GM12891 (cell line): ENCODE data around the gene CORO2B.

Source experiments
- DNase-seq: peaks from one replicate; pipeline ENCODE4 v3.0.0; 2011; ENCODE audit warnings: low spot score; ENCODE audit not compliant: insufficient read length
- FAIRE-seq: peaks from 2 replicates; lab custom pipeline; 2011; peaks lifted over from hg19 to GRCh38; lab: Jason Lieb, UNC
- PAX5 ChIP-seq: IDR thresholded peaks from 2 replicates; pipeline ENCODE4 v1.6.1; 2011; ENCODE audit warnings: low read length, moderate library complexity, mild to moderate bottlenecking; ENCODE audit not compliant: insufficient read depth, severe bottlenecking
- POLR2A ChIP-seq: IDR thresholded peaks from 2 replicates; pipeline ENCODE4 v1.6.1; 2011; ENCODE audit warnings: low read depth, low read length, control low read depth
- POLR2AphosphoS5 ChIP-seq: IDR thresholded peaks from 2 replicates; pipeline ENCODE4 v1.6.1; 2011; ENCODE audit warnings: low read depth, low read length, control low read depth
- POU2F2 ChIP-seq: IDR thresholded peaks from 2 replicates; pipeline ENCODE4 v1.6.1; 2011; ENCODE audit warnings: low read depth, mild to moderate bottlenecking, control low read depth, low read length, moderate library complexity
- SPI1 ChIP-seq: IDR thresholded peaks from 2 replicates; pipeline ENCODE4 v1.6.1; 2011; ENCODE audit warnings: low read depth, low read length, control low read depth
- TAF1 ChIP-seq: IDR thresholded peaks from 2 replicates; pipeline ENCODE4 v1.6.1; 2011; ENCODE audit warnings: low read depth, low read length, control low read depth

Gene CORO2B

GRCh38 chr15:68560501-68561113 is 18.2 kb upstream of the CORO2B start:
- DNase-seq (no peak), FAIRE-seq (no peak)
- TF ChIP-seq PAX5 (no peak), TAF1 (no peak), POLR2AphosphoS5 (no peak), POLR2A (no peak), SPI1 (no peak), POU2F2 (no peak)

GRCh38 chr15:68561171-68561900 is 17.5 kb upstream of the CORO2B start:
- FAIRE-seq (no peak), DNase-seq (no peak)
- TF ChIP-seq TAF1 (no peak), POU2F2 (no peak), SPI1 (no peak), POLR2A (no peak), POLR2AphosphoS5 (no peak), PAX5 (no peak)

GRCh38 chr15:68561901-68562300 is 16.9 kb upstream of the CORO2B start:
- DNase-seq (no peak), FAIRE-seq (no peak)
- TF ChIP-seq SPI1, result no peak
- no peak for TF ChIP-seq POLR2AphosphoS5
- TF ChIP-seq POLR2A, result no peak
- TF ChIP-seq POU2F2, result no peak
- TF ChIP-seq PAX5, result no peak
- TF ChIP-seq TAF1, result no peak

DNA sequence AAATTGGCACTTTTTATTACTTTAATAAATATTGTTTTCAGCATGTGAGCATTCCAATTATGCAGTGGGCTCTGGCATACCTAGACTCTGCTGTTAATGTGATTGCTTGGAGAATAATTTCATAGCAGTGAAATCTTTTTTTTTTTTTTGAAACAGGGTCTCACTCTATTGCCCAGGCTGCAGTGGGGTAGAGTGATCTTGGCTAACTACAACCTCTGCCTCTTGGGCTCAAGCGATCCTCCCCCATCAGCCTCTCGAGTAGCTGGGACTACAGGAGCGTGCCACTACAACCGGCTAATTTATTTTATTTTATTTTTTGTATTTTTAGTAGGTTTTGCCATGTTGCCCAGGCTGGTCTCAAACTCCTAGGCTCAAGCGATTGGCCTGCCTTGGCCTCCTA is 14.6 kb upstream of the CORO2B start:
- no peak for FAIRE-seq
- no peak for DNase-seq
- TF ChIP-seq POLR2A (no peak), PAX5 (no peak), POU2F2 (no peak), TAF1 (no peak), POLR2AphosphoS5 (no peak), SPI1 (no peak)

DNA sequence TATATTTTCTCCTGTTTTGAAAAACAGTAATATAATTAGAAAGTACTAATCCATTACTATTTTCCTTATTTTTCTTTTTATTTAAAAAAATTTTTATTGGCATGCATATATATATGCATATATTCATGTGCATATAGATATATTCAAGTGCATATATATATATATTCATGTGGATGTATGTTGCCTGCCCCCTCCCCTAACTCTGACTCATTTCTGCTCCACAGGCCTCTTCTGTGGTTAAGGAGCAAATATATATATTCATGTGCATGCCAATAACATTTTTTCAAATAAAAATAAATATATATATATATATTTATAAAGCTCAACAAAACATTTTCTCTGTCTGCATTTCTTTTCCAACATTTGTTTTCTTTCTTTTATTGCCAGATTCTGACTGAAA is 13.6 kb upstream of the CORO2B start:
- FAIRE-seq (no peak), DNase-seq (no peak)
- TF ChIP-seq PAX5 (no peak), SPI1 (no peak), POLR2AphosphoS5 (no peak), POLR2A (no peak), TAF1 (no peak), POU2F2 (no peak)

DNA sequence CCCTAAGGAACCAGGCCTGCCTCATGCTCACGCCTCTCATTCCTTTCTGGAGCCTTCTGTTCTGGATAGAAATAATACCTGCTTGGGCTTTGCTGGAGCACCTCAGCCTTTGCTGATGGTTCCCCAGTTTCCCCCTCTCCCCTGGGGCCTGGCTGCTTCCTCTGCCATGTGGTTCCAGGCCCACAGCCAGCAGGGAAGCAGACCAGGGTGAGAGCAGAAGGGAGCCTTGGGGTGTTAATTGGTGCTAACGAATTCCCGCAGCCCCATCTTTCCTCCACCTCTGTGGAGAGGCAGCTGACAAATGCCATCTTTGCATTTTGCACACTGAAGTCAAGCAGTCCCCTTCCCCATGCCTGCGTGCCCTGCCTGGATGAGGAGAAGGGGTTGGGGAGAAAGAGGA is 13.1 kb upstream of the CORO2B start:
- no peak for FAIRE-seq
- TF ChIP-seq TAF1, result no peak
- TF ChIP-seq SPI1, result no peak
- TF ChIP-seq POLR2AphosphoS5, result no peak
- DNase-seq, result no peak

- no peak for FAIRE-seq
- TF ChIP-seq PAX5 (no peak), TAF1 (no peak), POU2F2 (no peak), POLR2AphosphoS5 (no peak), SPI1 (no peak), POLR2A (no peak)
- no peak for DNase-seq
These were observed 12.3 kb upstream of the CORO2B start for GRCh38 chr15:68566377-68566954.

DNA sequence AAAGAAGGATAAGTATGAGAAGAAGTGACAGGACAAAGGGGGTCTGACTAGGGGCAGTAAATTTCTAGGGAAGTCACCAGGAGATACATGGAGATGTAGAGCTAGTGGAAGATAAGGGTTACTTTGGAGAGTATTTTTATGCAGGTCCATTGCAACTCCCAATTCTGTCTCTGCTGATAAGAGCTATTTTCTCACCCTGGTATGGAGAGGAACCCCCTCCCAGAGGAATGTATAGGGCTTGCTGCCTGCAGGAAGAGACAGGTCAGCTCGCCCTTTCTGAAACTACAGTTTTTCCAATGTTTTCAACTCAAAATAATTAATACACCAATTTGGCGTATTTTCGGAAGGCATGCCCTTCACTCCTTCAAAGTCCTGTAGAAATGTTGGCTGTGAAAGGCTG is 11.4 kb upstream of the CORO2B start:
- DNase-seq (no peak), FAIRE-seq (no peak)
- no peak for TF ChIP-seq PAX5
- no peak for TF ChIP-seq SPI1
- no peak for TF ChIP-seq POU2F2
- no peak for TF ChIP-seq TAF1
- TF ChIP-seq POLR2A, result no peak
- TF ChIP-seq POLR2AphosphoS5, result no peak

DNA sequence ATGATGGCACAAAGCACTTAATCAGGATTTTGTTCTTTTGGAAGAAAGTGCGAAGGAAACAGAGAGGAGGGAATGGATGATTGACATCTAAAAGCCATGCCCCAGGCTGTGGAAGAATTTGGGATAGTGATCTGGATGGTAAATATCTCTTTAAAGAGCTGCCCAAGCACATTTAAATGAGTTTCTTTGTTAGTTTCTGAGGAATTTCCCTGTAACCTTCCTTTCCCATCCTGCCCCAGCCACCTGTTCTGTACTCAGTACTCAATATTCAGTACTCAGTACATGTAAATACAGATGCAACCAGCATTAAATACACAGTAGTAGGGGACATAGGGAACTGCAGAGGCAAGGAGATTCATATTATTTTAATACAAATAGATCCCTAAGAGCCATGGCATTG is 7.8 kb upstream of the CORO2B start:
- no peak for FAIRE-seq
- TF ChIP-seq POLR2A, result no peak
- no peak for TF ChIP-seq POLR2AphosphoS5
- no peak for TF ChIP-seq SPI1
- no peak for TF ChIP-seq TAF1
- no peak for TF ChIP-seq POU2F2
- no peak for TF ChIP-seq PAX5

More for the DNA sequence above, 7.8 kb upstream of the CORO2B start:
- no peak for DNase-seq
